DOHH2 (cell line): ENCODE data around the gene FAM81B.

Experiments used
- CTCF ChIP-seq: fragments of 200-600 bp; sonication (generic); IDR thresholded peaks from one replicate; pipeline ENCODE4 v1.5.1; 2014; ENCODE audit warnings: antibody characterized with exemption, mild to moderate bottlenecking, low read depth, low read length; ENCODE audit not compliant: poor library complexity, severe bottlenecking
- EZH2phosphoT487 ChIP-seq: fragments of 200-600 bp; sonication (generic); IDR thresholded peaks from 2 replicates; pipeline ENCODE4 v1.6.1; 2017; ENCODE audit warnings: borderline replicate concordance, mild to moderate bottlenecking, antibody characterized with exemption, low read length, moderate library complexity, mixed read lengths

GRCh38 chr5:95410279-95410678, 19.1 kb downstream of the FAM81B start:
- TF ChIP-seq CTCF (no peak), EZH2phosphoT487 (no peak)
